ENCODE data around the gene TCTN1. TPM values are rescaled to one million over a fixed set of nuclear protein-coding genes. Genes with fewer than 3 reads are reported as not detected.
A peak's percentile ranks its signal among the peaks of the same experiment; 100 is the strongest.

The TCTN1 gene
- polyA plus RNA-seq, 1 donor: 19.9 TPM

DNA sequence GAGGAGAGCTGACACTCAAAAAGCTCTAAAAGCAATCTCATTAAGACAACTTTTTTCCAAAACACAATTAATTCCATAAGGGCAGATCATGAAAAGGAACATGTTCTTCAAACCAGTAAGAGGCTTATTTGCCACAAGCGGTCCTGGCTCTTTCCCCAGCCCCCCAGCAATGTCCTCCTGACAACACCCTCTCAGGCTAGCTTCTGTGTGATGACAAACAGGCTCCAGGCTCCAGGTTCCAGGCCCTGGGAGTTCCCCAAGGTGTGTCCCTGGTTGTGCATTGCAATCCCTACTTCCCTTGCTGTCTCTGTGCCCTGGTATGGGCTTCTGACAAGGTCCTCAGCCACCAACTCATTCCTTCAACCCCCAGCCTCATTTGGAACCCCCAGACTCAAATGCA, 66.1 kb downstream of the TCTN1 start:
- no peak for DNase-seq (ENCODE audit: low read depth)

DNA sequence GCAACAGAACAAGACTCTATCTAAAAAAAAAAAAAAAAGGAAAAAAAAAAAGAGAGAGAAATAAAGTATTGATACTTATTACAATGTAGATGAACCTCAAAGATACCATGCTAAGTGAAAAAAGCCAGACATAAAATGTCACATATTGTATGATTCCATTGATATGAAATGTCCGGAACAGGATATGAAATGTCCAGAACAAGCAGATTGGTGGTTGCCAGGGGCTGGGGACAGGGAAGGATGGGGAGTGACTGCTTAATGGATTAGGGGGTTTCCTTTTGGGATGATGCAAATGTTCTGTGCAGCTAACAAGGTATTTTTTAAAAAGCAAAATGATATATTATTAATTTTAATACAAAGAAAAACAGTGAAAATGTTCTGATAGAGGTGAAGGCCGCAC, 70.0 kb downstream of the TCTN1 start:
- DNase-seq (ENCODE audit: low read depth): no peak

DNA sequence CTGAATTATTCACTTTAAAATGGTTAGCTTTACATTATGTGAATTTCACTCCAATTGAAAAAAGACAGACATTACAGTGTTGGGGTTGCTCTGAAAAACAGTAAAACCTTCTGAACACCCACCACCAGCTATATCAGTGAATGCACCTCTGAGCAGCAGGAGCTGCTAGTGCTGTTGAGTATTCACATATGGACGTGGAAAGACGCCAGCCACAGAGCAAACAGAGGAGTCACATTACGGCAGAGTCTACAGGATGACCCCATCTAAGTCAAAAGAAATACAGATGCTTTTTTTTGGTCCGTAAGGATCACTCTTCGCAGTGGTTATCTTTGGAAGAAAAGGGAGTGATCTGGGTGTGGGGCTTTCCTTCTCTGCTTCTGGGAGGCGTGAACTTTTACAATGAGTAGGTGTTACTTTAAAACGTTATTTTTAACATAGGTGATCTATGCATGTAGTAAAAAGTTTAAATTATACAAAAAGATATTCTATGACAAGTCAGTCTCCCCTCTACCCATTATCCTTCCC, 70.4 kb downstream of the TCTN1 start:
- no peak for DNase-seq (ENCODE audit: low read depth)

GRCh38 chr12:110686294-110686903, 72.5 kb downstream of the TCTN1 start:
- no peak for DNase-seq (ENCODE audit: low read depth)

GRCh38 chr12:110687396-110688169, 73.7 kb downstream of the TCTN1 start:
- no peak for DNase-seq (ENCODE audit: low read depth)

DNA sequence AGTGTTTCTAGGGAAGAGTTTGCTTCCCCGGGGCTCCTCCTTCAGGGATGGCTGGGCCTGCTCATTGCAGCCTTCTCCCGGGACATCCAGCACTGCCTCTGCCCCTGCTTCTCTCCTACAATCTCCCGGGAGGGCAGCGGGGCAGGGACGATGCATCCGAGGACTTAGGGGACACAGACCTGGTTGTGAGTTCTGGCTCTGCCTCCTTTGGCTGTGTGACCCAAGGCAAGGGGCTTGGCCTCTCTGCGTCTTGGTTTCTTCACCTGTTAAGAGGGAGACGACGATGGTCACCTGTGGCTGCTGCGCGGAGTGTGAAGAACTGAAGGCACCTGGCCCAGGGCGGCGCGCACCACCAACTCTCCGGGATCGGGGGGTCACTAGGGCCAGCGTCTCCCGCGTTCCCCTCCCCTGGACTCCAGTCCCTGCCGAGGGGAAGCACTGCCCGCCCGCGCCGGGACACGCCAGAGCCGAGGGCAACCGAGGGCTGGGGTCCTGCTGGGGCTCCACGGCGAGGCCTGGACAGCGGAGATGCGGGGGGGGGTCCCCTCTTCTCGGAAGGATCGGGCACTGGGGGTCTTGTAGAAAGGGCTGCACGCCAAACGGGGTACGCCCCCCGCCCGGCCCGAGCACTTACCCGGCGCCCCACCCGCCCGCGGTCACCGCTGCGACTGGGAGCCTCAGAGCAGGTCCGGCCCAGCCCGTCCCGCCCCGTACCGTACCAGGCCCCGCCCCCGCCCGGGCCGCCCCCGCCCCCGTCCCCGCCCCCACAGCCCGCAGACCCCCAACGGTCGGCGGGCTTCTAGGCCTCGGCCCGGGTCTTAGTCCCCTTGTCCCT, 74.7 kb downstream of the TCTN1 start, which contains the start of gene HVCN1:
Gene HVCN1 (minus strand): TSS at position 670 of the 835 bp plus-strand sequence. CDS start 5,870 bp downstream, outside the sequence.
- no peak for DNase-seq (ENCODE audit: low read depth)

DNA sequence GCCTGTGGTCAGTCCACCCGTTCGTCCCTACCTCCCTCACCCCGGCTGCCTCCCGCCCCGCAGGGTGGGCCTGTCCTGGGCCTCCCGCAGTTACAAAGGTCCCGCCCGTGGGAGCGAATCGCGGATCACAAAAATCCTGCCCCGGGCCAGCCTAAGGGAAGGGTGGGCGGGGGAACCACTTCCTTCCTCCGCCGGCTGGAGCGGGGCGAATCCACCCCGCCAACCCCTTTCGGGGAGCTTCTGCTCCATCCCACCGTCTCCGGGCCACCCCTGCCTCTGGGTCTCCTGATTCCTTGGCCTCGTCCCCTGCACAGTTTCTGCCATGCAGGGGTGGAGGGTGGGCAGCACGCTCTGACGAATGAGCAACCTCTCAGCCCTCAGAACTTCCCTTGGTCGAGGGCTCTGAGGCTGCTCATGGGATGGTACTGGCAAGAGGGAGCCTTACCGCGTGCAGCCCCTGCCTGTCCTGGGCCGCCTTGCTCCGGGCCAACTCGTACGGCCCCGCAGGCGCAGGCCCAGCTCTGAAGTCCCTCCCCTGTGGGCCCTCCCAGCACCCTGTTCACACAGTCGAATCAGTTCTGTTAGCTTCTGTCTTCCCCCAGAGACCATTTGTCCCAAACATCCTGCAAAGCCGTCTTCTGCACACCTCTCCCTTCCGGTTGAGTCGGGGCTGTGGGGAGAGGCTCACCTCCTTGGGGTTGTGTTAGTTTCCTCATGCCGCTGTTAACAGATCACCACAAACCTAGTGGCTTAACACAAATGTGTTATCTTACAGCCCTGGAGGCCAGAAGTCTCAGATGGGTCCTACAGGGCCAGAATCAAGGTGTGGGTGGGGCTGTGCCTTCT, 75.6 kb downstream of the TCTN1 start:
- DNase-seq (ENCODE audit: low read depth): no peak

- DNase-seq (ENCODE audit: low read depth): no peak
Measured at GRCh38 chr12:110690127-110690430, 76.2 kb downstream of the TCTN1 start.

DNA sequence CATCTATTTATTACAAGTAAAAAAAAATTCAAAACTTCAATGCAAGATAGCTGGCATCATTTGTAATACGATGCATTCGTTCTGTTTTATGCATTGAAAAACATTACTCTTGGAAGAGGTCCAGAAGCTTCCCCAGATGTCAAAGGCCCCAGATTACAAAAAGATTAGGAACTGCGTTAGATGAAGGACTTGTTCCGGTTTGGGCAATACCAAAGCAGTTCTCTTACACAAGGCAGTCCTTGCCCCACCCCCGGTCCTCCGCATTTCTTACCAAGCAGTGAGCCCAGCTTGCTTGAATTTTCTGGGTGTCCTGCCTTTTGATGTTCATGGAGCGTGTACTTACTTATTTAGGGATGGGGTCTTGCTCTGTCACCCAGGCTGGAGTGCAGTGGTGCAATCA, 79.8 kb downstream of the TCTN1 start:
- no peak for DNase-seq (ENCODE audit: low read depth)

GRCh38 chr12:110694330-110694901, 80.5 kb downstream of the TCTN1 start:
- no peak for DNase-seq (ENCODE audit: low read depth)

DNA sequence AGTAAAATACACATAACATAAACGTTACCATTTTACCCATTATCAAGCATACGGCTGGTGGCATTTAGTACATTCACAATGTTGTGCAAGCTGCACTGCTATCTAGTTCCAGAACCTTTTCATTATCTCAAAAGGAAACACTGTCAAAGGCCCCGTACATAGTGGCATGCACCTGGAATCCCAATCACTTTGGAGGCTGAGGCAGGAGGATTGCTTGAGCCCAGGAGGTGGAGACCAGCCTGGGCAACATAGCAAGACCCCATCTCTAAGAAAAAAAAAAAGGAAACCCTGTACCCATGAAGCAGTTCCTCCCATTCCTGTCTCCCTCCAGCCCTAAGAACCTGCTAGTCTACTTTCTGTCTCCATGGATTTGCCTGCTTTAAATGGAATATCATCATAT, 82.4 kb downstream of the TCTN1 start:
- no peak for DNase-seq (ENCODE audit: low read depth)

- no peak for DNase-seq (ENCODE audit: low read depth)
Measured at GRCh38 chr12:110697236-110697635, 83.3 kb downstream of the TCTN1 start.

- DNase-seq (ENCODE audit: low read depth): peak; percentile 64
Measured at GRCh38 chr12:110698171-110698902, 84.4 kb downstream of the TCTN1 start.

Other genes with a start within 250 kb of the TCTN1 start
- 62.4 TPM for gene ANAPC7, start 210.4 kb upstream of the TCTN1 start, polyA plus RNA-seq (ENCODE audit: insufficient read length)
- gene ARPC3, start 163.8 kb upstream of the TCTN1 start, polyA plus RNA-seq (ENCODE audit: insufficient read length): 120 TPM
- gene GPN3, start 145.9 kb upstream of the TCTN1 start, polyA plus RNA-seq (ENCODE audit: insufficient read length): 22.3 TPM
- gene FAM216A, start 145.3 kb upstream of the TCTN1 start, polyA plus RNA-seq (ENCODE audit: insufficient read length): 15.1 TPM
- 129 TPM for gene VPS29, start 112.0 kb upstream of the TCTN1 start, polyA plus RNA-seq (ENCODE audit: insufficient read length)
- 4.4 TPM for gene RAD9B, start 111.8 kb upstream of the TCTN1 start, polyA plus RNA-seq (ENCODE audit: insufficient read length)
- 10.6 TPM for gene PPTC7, start 30.8 kb upstream of the TCTN1 start, polyA plus RNA-seq (ENCODE audit: insufficient read length)
- 4.7 TPM for gene HVCN1, start 75.0 kb downstream of the TCTN1 start, polyA plus RNA-seq (ENCODE audit: insufficient read length)
- gene PPP1CC, start 128.8 kb downstream of the TCTN1 start, polyA plus RNA-seq (ENCODE audit: insufficient read length): 130 TPM
- gene CCDC63, start 232.9 kb downstream of the TCTN1 start, polyA plus RNA-seq (ENCODE audit: insufficient read length): 0.11 TPM

Data from forelimb muscle (tissue), 1 donor.